Calu3 (cell line): Measurements from ENCODE around the gene HCRT. TPM values are rescaled to one million over a fixed set of nuclear protein-coding genes. Genes with fewer than 3 reads are reported as not detected.
"Not testable (repeated sequence)": the region's sequence is repeated elsewhere in the genome, so short reads cannot be mapped to it uniquely, and the experiment has no call there.

Experiments used
- BruUV-seq: library from RNA; stranded (reverse); fragments of 400-500 nt; replicated peaks from 2 replicates; lab custom pipeline; 2021; lab: Mats Ljungman, UMichigan
- CTCF ChIA-PET: fragments of 300-600 bp; sonication (Branson Sonifier 250); formaldehyde crosslinking; loops from one replicate; lab custom pipeline; 2022; ENCODE audit warnings: antibody characterized with exemption; lab: Charles Lee
- DNase-seq: peaks from one replicate; pipeline ENCODE4 v3.0.0; 2022
- H3K27ac Mint-ChIP-seq: one replicate; pipeline ENCODE4 v1.8.0; 2022; ENCODE audit warnings: mixed read lengths; ENCODE audit not compliant: unreplicated experiment
- H3K27me3 Mint-ChIP-seq: one replicate; pipeline ENCODE4 v1.8.0; 2022; ENCODE audit warnings: mixed read lengths; ENCODE audit not compliant: unreplicated experiment
- H3K36me3 Mint-ChIP-seq: one replicate; pipeline ENCODE4 v1.8.0; 2022; ENCODE audit warnings: mild to moderate bottlenecking, moderate library complexity, mixed read lengths; ENCODE audit not compliant: insufficient read depth, unreplicated experiment
- H3K4me1 Mint-ChIP-seq: one replicate; pipeline ENCODE4 v1.8.0; 2022; ENCODE audit warnings: mild to moderate bottlenecking, low read depth, mixed read lengths; ENCODE audit not compliant: unreplicated experiment
- H3K4me3 Mint-ChIP-seq: one replicate; pipeline ENCODE4 v1.8.0; 2022; ENCODE audit warnings: mild to moderate bottlenecking, low read depth, moderate library complexity, mixed read lengths; ENCODE audit not compliant: unreplicated experiment
- H3K9me3 Mint-ChIP-seq: one replicate; pipeline ENCODE4 v1.8.0; 2022; ENCODE audit warnings: low read depth, mixed read lengths; ENCODE audit not compliant: unreplicated experiment
- intact Hi-C: fragments of 100-400 bp; cut with micrococcal nuclease; formaldehyde crosslinking; loops from one replicate; pipeline ENCODE4 v1.10.0; 2022; ENCODE audit not compliant: unreplicated experiment
- total RNA-seq: library from RNA; stranded (reverse); gene quantifications from 2 replicates; pipeline ENCODE4 v1.2.3, GENCODE V29; 2022
- TF ChIP-seq, protein P1 (sequence below): fragments of 200-600 bp; IDR thresholded peaks from one replicate; pipeline ENCODE4 v1.8.0; 2022; ENCODE audit warnings: antibody characterized with exemption; ENCODE audit not compliant: unreplicated experiment

Gene HCRT
- total RNA-seq, 1 experiment from 2014 or later: not detected

- CTCF ChIA-PET: no interaction called here
- TF ChIP-seq, protein P1, sequence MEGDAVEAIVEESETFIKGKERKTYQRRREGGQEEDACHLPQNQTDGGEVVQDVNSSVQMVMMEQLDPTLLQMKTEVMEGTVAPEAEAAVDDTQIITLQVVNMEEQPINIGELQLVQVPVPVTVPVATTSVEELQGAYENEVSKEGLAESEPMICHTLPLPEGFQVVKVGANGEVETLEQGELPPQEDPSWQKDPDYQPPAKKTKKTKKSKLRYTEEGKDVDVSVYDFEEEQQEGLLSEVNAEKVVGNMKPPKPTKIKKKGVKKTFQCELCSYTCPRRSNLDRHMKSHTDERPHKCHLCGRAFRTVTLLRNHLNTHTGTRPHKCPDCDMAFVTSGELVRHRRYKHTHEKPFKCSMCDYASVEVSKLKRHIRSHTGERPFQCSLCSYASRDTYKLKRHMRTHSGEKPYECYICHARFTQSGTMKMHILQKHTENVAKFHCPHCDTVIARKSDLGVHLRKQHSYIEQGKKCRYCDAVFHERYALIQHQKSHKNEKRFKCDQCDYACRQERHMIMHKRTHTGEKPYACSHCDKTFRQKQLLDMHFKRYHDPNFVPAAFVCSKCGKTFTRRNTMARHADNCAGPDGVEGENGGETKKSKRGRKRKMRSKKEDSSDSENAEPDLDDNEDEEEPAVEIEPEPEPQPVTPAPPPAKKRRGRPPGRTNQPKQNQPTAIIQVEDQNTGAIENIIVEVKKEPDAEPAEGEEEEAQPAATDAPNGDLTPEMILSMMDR: no peak
- Mint-ChIP-seq H3K4me1 (peaks cover 8% of the 10 kb centered on the region), H3K9me3 (no peaks in the 10 kb centered on the region), H3K4me3 (no peak overlapping the region), H3K27ac (no peak overlapping the region), H3K27me3 (no peaks in the 10 kb centered on the region), H3K36me3 (no peaks in the 10 kb centered on the region)
- no peak for DNase-seq
- intact Hi-C loops: no loop called here
- BruUV-seq: no TSS peak
These were observed 42.8 kb upstream of the HCRT start for GRCh38 chr17:42227849-42228700.

- intact Hi-C loops: no loop called here
- CTCF ChIA-PET: interaction anchor here (0.6 kb wide), 1 partner anchor 11 kb away, joined by 3 read pairs; no protein-coding TSS in a partner anchor
- no peak overlapping the region for H3K27ac Mint-ChIP-seq
- DNase-seq: no peak
- TF ChIP-seq, protein P1: no peak
- H3K36me3 Mint-ChIP-seq: no peaks in the 10 kb centered on the region
- no peaks in the 10 kb centered on the region for H3K9me3 Mint-ChIP-seq
- H3K27me3 Mint-ChIP-seq: no peaks in the 10 kb centered on the region
- no TSS peak for BruUV-seq
- H3K4me1 Mint-ChIP-seq: peaks cover 8% of the 10 kb centered on the region
- no peak overlapping the region for H3K4me3 Mint-ChIP-seq
These were observed 40.4 kb upstream of the HCRT start for GRCh38 chr17:42225646-42226045.

- H3K9me3 Mint-ChIP-seq: no peaks in the 10 kb centered on the region
These were observed 39.4 kb upstream of the HCRT start for GRCh38 chr17:42224651-42225050.

DNA sequence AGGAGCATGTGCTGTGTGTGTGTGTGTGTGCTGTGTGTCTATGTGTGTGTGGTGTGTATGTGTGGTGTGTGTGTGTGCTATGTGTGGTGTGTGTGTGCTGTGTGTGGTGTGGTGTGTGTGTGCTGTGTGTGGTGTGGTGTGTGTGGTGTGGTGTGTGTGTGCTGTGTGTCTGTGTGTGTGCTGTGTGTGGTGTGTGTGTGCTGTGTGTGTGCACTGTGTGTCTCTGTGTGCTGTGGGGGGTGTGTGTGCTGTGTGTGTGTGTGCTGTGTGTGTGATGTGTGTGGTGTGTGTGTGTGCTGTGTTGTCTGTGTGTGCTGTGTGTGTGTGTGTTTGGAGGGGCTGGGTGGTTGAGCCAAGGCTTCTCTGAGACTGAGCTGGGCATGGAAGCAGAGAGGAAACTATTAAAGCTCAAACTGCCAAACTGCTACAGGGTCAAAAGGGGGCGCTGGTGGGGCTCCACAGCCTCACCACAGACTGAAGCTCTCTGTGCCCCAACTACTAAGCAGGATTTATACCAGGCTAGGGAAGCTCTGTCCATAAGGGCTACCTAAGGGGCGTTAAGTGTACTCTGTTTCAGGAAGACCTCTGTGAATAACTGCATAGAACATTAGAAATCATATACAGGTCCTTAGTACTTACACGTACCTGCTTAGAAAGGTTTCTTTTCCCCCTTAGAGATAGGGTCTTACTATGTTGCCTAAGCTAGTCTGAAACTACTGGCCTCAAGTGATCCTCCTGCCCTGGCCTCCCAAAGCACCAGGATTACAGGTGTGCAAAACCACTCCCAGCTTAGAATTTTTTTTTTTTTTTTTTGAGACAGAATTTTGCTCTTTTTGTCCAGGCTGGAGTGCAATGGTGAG, 36.9 kb upstream of the HCRT start:
- H3K27ac Mint-ChIP-seq: no peak overlapping the region
- H3K4me3 Mint-ChIP-seq: no peak overlapping the region
- no TSS peak for BruUV-seq
- DNase-seq: peak; percentile 51
- no peaks in the 10 kb centered on the region for H3K4me1 Mint-ChIP-seq
- CTCF ChIA-PET: interaction anchor here (0.6 to 1.6 kb wide), 16 partner anchors 8 to 1200 kb away, joined by 3 to 12 read pairs (median 4); partner anchors contain the start of genes GHDC and KAT2A
- no peaks in the 10 kb centered on the region for H3K27me3 Mint-ChIP-seq
- no peaks in the 10 kb centered on the region for H3K9me3 Mint-ChIP-seq
- peaks cover 10% of the 10 kb centered on the region for H3K36me3 Mint-ChIP-seq
- TF ChIP-seq, protein P1: peak; percentile 63
- intact Hi-C loops: no loop called here

More at GRCh38 chr17:42224651-42225050, 39.4 kb upstream of the HCRT start:
- CTCF ChIA-PET: interaction anchor here (0.6 kb wide), 1 partner anchor 633 kb away, joined by 3 read pairs; no protein-coding TSS in a partner anchor
- Mint-ChIP-seq H3K27me3 (no peaks in the 10 kb centered on the region), H3K4me3 (no peak overlapping the region), H3K4me1 (peaks cover 8% of the 10 kb centered on the region), H3K27ac (no peak overlapping the region), H3K36me3 (no peaks in the 10 kb centered on the region)
- no TSS peak for BruUV-seq
- TF ChIP-seq, protein P1: no peak
- intact Hi-C loops: no loop called here
- DNase-seq: no peak

GRCh38 chr17:42219280-42219679, 34.0 kb upstream of the HCRT start:
- H3K27ac Mint-ChIP-seq, intact Hi-C loops, H3K27me3 Mint-ChIP-seq, H3K9me3 Mint-ChIP-seq, CTCF ChIA-PET, H3K4me3 Mint-ChIP-seq, DNase-seq, H3K4me1 Mint-ChIP-seq, BruUV-seq: not testable (repeated sequence)
- H3K36me3 Mint-ChIP-seq: peaks cover 15% of the 10 kb centered on the region
